ENCODE results near the gene HOXA1. TPM values are rescaled to one million over a fixed set of nuclear protein-coding genes. Genes with fewer than 3 reads are reported as not detected.

Gene HOXA1
- total RNA-seq, 2 donors from 2014 or later, result 3.1 TPM; not detected in 1

DNA sequence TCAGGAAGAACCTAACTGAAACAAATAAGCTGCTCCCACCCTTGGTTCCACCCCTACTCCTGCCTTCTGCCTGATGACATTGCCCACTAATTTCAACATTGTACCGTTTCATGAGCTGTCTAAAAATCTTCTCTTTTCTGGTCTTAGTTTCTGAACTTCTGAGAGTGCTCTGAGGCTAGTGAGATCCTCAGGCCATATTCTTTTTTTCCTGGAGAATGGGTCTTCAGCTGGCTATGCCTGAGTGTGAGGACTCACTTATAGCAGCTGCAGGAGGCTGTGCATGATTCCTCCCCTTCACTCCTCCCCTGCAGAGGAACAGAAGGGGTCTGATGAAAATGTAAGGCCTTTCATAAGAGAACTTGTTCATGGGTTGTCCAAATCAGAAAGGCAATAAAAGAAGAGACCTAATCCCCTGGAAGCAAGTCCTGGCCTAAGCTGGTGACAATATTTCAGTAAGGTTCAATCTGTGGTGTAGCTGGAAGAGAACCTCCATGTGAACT lies 23.7 kb upstream of the HOXA1 start:
- Histone ChIP-seq H3K4me3 (peak overlapping the region; percentile 99), H3K36me3 (no peaks in the 10 kb centered on the region), H3K27me3 (replicated peaks; ENCODE audit: insufficient read depth) (no peaks in the 10 kb centered on the region), H3K27ac (peak overlapping the region; percentile 96 to 99), H3K4me1 (ENCODE audit: control insufficient read depth in 1 of 2, low read depth in 2 of 2) (peaks cover 3 to 44% of the 10 kb centered on the region in 2 donors), H3K9me3 (no peaks in the 10 kb centered on the region)
- TF ChIP-seq CTCF (IDR thresholded peaks at IDR 0.05), result no peak
- ATAC-seq (ENCODE audit: insufficient number of reproducible peaks, low FRiP score, low read depth) (no peak), DNase-seq (ENCODE audit: low spot score) (no peak)

DNA sequence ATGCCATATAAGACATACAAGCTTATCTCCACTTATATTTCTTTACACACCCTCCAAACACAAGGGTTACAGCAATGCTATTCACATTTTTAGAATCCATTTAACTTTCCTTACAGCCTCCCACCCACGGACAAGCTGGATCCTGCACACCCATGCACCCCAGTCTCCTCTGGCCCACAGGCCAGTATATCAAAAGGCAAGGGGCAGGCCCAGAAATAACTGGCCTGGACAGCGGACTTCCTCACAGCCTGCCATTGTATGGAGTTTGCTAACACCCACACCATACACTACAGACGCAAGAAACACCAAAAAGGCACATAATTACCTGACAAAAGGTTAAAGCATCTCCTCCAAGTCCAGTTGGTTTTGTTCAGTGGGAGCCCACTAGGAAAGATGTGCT lies 22.8 kb upstream of the HOXA1 start:
- H3K4me1 ChIP-seq (ENCODE audit: control insufficient read depth in 1 of 2, low read depth in 2 of 2), result peaks cover 3 to 42% of the 10 kb centered on the region in 2 donors
- no peaks in the 10 kb centered on the region for H3K36me3 ChIP-seq
- ATAC-seq (ENCODE audit: insufficient number of reproducible peaks, low FRiP score, low read depth), result no peak
- TF ChIP-seq CTCF (IDR thresholded peaks at IDR 0.05), result no peak
- no peaks in the 10 kb centered on the region for H3K9me3 ChIP-seq
- H3K4me3 ChIP-seq, result peak overlapping the region; percentile 99
- peak overlapping the region; percentile 96 to 99 for H3K27ac ChIP-seq
- DNase-seq (ENCODE audit: low spot score), result no peak
- no peaks in the 10 kb centered on the region for H3K27me3 ChIP-seq (replicated peaks; ENCODE audit: insufficient read depth)

- H3K4me3 ChIP-seq, result peak overlapping the region; percentile 99
- H3K36me3 ChIP-seq, result no peaks in the 10 kb centered on the region
- no peaks in the 10 kb centered on the region for H3K27me3 ChIP-seq (replicated peaks; ENCODE audit: insufficient read depth)
- no peaks in the 10 kb centered on the region for H3K9me3 ChIP-seq
- H3K27ac ChIP-seq, result peak overlapping the region; percentile 96 to 99
- H3K4me1 ChIP-seq (ENCODE audit: control insufficient read depth in 1 of 2, low read depth in 2 of 2), result peaks cover 3 to 37% of the 10 kb centered on the region in 2 donors
- no peak for DNase-seq (ENCODE audit: low spot score)
- no peak for TF ChIP-seq CTCF (IDR thresholded peaks at IDR 0.05)
- ATAC-seq (ENCODE audit: insufficient number of reproducible peaks, low FRiP score, low read depth), result no peak
These were observed 22.2 kb upstream of the HOXA1 start for GRCh38 chr7:27117887-27118491.

DNA sequence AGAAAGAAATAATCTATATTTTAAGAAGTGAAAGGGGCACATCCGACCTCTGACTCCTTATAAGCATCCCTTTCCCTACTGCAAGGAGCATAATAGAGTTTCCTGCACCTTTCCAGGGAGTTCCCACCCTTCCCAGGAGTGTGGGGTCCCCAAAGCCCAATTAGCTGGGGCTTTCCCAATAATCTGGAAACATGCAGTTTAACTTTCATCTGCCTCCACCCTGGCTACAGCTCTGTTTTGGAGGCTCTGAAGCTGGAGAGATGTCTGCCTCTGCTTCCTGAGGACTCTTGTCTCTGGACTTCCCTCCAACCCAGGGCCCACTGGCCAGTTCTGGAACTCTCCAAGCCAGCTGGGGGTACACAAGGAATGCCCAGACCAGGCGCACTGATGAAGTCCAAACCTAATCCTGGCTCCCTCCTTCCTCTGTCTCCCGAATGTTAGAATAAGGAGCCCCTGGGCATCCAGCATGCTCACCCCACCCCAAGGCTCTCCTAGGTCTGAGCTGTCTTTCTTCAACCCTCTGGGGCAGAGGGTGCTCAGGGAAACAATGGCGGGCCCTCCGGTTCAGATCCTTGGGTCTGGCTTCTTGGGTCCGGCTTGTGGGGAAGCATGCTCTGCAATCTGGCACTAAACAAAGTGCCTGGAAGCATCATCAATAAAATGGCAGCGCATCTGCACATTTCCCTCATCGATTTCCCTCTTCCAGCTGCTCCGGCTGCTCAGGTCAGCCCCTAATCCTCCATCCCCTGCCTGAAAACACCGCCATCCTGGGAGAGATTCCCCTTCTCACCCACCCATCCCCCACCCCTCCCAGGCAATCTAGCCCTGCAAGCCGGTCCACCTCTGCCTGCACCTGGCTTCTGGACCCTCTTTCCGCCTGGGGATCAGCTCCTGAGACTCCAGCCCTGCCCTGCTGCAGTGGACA lies 21.4 kb upstream of the HOXA1 start:
- no peak for ATAC-seq (ENCODE audit: insufficient number of reproducible peaks, low FRiP score, low read depth)
- Histone ChIP-seq H3K27me3 (replicated peaks; ENCODE audit: insufficient read depth) (no peaks in the 10 kb centered on the region), H3K27ac (peak overlapping the region; percentile 96 to 99), H3K36me3 (no peaks in the 10 kb centered on the region), H3K9me3 (no peaks in the 10 kb centered on the region), H3K4me1 (ENCODE audit: control insufficient read depth in 1 of 2, low read depth in 2 of 2) (peaks cover 5 to 38% of the 10 kb centered on the region in 2 donors), H3K4me3 (peak overlapping the region; percentile 99)
- DNase-seq (ENCODE audit: low spot score), result no peak
- TF ChIP-seq CTCF (IDR thresholded peaks at IDR 0.05), result no peak
